ENCODE results near the gene CSNK1E. TPM values are rescaled to one million over a fixed set of nuclear protein-coding genes. Genes with fewer than 3 reads are reported as not detected.

Gene CSNK1E
- total RNA-seq, 1 experiment from 2014 or later, result 129 TPM

DNA sequence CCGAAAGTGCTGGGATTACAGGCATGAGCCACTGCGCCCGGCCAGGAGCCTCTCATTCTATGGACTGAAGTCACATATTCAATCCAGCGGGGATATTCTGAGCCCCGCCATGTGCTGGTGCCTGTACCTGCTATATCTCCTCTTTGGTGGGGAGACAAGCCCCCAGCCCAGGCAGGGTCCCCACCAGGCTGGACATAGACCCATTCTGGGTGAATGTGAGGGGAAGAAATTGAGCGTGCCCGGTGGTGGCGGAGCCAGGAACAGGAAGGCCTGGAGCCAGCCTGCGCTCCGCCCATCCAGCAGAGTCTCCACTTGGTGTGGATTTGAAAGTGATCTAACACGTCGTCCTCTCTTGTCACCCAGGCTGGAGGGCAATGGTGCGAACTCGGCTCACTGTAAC is 38.0 kb upstream of the CSNK1E start:
- Mint-ChIP-seq H3K27ac (ENCODE audit: unreplicated experiment) (no peak overlapping the region), H3K4me1 (ENCODE audit: low read depth, unreplicated experiment) (no peaks in the 10 kb centered on the region), H3K36me3 (ENCODE audit: insufficient read depth, unreplicated experiment) (peaks cover under 1% of the 10 kb centered on the region), H3K4me3 (ENCODE audit: unreplicated experiment) (no peak overlapping the region), H3K9me3 (ENCODE audit: unreplicated experiment) (no peaks in the 10 kb centered on the region), H3K27me3 (ENCODE audit: insufficient read depth, unreplicated experiment) (no peaks in the 10 kb centered on the region)
- Histone ChIP-seq H3K4me1 (no peaks in the 10 kb centered on the region), H3K27me3 (replicated peaks; ENCODE audit: control insufficient read depth, insufficient read depth, low read length) (no peaks in the 10 kb centered on the region), H3K36me3 (ENCODE audit: control insufficient read depth, insufficient read depth, low read length) (no peaks in the 10 kb centered on the region), H3K4me3 (ENCODE audit: low read depth, low read length) (no peak overlapping the region), H3K9me3 (no peaks in the 10 kb centered on the region)
- no TSS peak for BruUV-seq (replicated peaks)
- ChIA-PET POLR2A (no interaction called here), CTCF (interaction anchor here (0.7 to 2.2 kb wide), 2 partner anchors 303 to 547 kb away, joined by 3 to 9 read pairs; partner anchors contain the start of gene GCAT)
- intact Hi-C loops (cut with micrococcal nuclease; ENCODE audit: unreplicated experiment), result no loop called here
- TF ChIP-seq, protein P1, sequence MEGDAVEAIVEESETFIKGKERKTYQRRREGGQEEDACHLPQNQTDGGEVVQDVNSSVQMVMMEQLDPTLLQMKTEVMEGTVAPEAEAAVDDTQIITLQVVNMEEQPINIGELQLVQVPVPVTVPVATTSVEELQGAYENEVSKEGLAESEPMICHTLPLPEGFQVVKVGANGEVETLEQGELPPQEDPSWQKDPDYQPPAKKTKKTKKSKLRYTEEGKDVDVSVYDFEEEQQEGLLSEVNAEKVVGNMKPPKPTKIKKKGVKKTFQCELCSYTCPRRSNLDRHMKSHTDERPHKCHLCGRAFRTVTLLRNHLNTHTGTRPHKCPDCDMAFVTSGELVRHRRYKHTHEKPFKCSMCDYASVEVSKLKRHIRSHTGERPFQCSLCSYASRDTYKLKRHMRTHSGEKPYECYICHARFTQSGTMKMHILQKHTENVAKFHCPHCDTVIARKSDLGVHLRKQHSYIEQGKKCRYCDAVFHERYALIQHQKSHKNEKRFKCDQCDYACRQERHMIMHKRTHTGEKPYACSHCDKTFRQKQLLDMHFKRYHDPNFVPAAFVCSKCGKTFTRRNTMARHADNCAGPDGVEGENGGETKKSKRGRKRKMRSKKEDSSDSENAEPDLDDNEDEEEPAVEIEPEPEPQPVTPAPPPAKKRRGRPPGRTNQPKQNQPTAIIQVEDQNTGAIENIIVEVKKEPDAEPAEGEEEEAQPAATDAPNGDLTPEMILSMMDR (IDR thresholded peaks at IDR 0.05; ENCODE audit: insufficient read depth in 1 of 2, low read depth in 1 of 2, low read length in 1 of 2, severe bottlenecking in 1 of 2, unreplicated experiment in 1 of 2), result no peak
- no peak for DNase-seq

DNA sequence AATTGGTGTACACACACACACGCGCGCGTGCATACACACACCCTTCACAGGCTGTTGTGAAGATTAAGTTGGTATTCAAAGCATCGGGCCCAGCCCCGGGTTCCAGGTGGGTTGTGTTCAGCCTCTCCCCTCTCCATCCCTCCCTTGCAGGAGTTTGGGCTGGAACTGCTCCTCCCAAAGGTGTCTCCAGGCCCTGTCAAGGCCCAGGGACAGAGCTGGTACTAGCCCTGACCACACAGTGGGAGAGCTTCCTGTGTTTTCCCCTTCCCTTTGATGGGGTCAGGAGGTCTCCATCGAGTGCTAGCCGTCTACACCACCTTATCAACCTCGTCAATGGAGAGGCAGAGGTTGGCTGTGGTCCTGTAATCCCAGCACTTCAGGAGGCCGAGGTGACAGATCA is 36.5 kb upstream of the CSNK1E start:
- Mint-ChIP-seq H3K36me3 (ENCODE audit: insufficient read depth, unreplicated experiment) (no peaks in the 10 kb centered on the region), H3K4me1 (ENCODE audit: low read depth, unreplicated experiment) (no peaks in the 10 kb centered on the region), H3K9me3 (ENCODE audit: unreplicated experiment) (no peaks in the 10 kb centered on the region), H3K27ac (ENCODE audit: unreplicated experiment) (no peak overlapping the region), H3K27me3 (ENCODE audit: insufficient read depth, unreplicated experiment) (no peaks in the 10 kb centered on the region), H3K4me3 (ENCODE audit: unreplicated experiment) (no peak overlapping the region)
- no peak for DNase-seq
- BruUV-seq (replicated peaks), result no TSS peak
- Histone ChIP-seq H3K36me3 (ENCODE audit: control insufficient read depth, insufficient read depth, low read length) (no peaks in the 10 kb centered on the region), H3K27me3 (replicated peaks; ENCODE audit: control insufficient read depth, insufficient read depth, low read length) (no peaks in the 10 kb centered on the region), H3K4me3 (ENCODE audit: low read depth, low read length) (no peak overlapping the region), H3K9me3 (no peaks in the 10 kb centered on the region), H3K4me1 (0 out of 2 replicates have a peak, but pooled peaks cover 2% of the 10 kb centered on the region)
- ChIA-PET POLR2A (no interaction called here), CTCF (interaction anchor here (0.5 to 2.2 kb wide), 2 partner anchors 67 to 301 kb away, joined by 3 to 9 read pairs; no protein-coding TSS in a partner anchor)
- TF ChIP-seq, protein P1 (IDR thresholded peaks at IDR 0.05; ENCODE audit: insufficient read depth in 1 of 2, low read depth in 1 of 2, low read length in 1 of 2, severe bottlenecking in 1 of 2, unreplicated experiment in 1 of 2), result no peak
- intact Hi-C loops (cut with micrococcal nuclease; ENCODE audit: unreplicated experiment), result loop anchor here (1.0 to 2.0 kb wide), 3 partner anchors 17 to 301 kb away; no protein-coding TSS in a partner anchor

DNA sequence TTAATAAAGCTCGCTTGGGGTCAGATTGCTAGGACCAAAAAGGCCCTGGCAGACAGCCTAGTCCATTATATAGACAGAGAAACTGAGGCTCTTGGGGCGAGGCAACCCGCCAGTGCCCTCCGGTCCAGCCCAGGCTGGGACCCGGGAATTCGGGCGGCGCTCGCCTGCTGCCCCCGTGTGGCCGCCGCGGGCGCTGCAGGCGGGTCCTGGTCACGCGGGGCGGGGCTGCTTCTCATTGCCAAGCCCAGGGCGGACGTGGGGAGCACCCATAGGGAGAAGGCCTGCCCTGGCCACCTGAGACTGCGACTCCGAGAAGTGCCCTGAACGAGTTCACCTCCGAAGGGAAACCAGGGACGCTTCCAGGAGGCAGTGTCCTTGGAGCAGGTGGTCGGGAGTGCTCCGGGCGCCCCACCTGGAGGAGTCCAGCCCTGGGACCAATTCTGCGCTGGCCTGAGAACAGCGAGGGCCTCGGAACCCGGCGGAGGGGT is 36.0 kb upstream of the CSNK1E start:
- Mint-ChIP-seq H3K4me3 (ENCODE audit: unreplicated experiment) (no peak overlapping the region), H3K4me1 (ENCODE audit: low read depth, unreplicated experiment) (no peaks in the 10 kb centered on the region), H3K27me3 (ENCODE audit: insufficient read depth, unreplicated experiment) (no peaks in the 10 kb centered on the region), H3K27ac (ENCODE audit: unreplicated experiment) (no peak overlapping the region), H3K36me3 (ENCODE audit: insufficient read depth, unreplicated experiment) (no peaks in the 10 kb centered on the region), H3K9me3 (ENCODE audit: unreplicated experiment) (no peaks in the 10 kb centered on the region)
- Histone ChIP-seq H3K4me1 (0 out of 2 replicates have a peak, but pooled peaks cover 5% of the 10 kb centered on the region), H3K4me3 (ENCODE audit: low read depth, low read length) (no peak overlapping the region), H3K9me3 (no peaks in the 10 kb centered on the region), H3K27me3 (replicated peaks; ENCODE audit: control insufficient read depth, insufficient read depth, low read length) (no peaks in the 10 kb centered on the region), H3K36me3 (ENCODE audit: control insufficient read depth, insufficient read depth, low read length) (no peaks in the 10 kb centered on the region)
- no TSS peak for BruUV-seq (replicated peaks)
- peak in 1 of 2 experiments; percentile 83 for DNase-seq
- intact Hi-C loops (cut with micrococcal nuclease; ENCODE audit: unreplicated experiment), result loop anchor here (1.0 to 2.0 kb wide), 3 partner anchors 16 to 301 kb away; no protein-coding TSS in a partner anchor
- TF ChIP-seq, protein P1 (IDR thresholded peaks at IDR 0.05; ENCODE audit: insufficient read depth in 1 of 2, low read depth in 1 of 2, low read length in 1 of 2, severe bottlenecking in 1 of 2, unreplicated experiment in 1 of 2), result peak; percentile 73 to 94
- ChIA-PET CTCF (interaction anchor here (0.5 kb wide), 1 partner anchor 67 kb away, joined by 3 read pairs; no protein-coding TSS in a partner anchor), POLR2A (no interaction called here)

Measured in Caco-2 (cell line).